ENCODE measurements around the gene PDE8B.

DNA sequence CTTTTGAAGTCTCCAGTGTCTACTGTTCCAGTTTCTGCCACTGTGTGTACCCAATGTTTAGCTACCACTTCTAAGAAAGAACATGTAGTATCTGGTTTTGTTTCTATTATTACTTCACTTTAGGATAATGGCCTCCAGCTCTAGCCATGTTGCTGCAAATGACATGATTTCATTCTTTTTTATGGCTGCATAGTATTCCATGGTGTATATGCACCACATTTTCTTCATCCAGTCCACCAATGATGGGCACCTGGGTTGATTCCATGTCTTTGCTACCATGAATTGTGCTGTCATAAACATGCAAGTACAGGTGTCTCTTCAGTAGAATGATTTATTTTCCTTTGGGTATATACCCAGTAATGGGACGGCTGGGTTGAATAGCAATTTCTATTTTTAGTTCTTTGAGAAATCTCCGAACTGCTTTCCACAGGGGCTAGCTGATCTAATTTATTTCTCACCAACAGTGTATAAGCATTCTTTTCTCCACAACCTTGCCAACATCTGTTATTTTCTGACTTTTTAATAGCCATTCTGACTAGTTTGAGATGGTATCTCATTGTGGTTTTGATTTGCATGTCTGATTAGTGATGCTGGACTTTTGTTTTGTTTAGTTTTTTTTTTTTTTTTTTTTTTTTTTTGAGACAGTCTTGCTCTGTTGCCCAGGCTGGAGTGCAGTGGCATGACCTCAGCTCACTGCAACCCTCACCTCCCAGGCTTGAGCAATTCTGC lies 212.7 kb downstream of the PDE8B start:
- TF ChIP-seq CTCF (conservative IDR thresholded peaks at IDR 0.05; ENCODE audit: low read depth, low read length), result no peak
- no peak for TF ChIP-seq EZH2phosphoT487 (IDR thresholded peaks at IDR 0.05; ENCODE audit: borderline replicate concordance, low read length)
